Heart left ventricle (tissue), 13 donors: Measurements from ENCODE around the gene PLA2G12A.

Experiments
- CTCF ChIP-seq, 12 donors: fragments of 200-600 bp; sonication (generic) in 4 of 12; IDR thresholded peaks; one replicate each; pipeline versions ENCODE4 v1.5.0 to v1.8.0; 2018 to 2022; ENCODE audit warnings: antibody characterized with exemption in 12 of 12, mild to moderate bottlenecking in 5 of 12
- POLR2A ChIP-seq, 2 donors: fragments of 450-650 bp; IDR thresholded peaks; one replicate each; pipeline ENCODE4 v1.6.1; 2017; ENCODE audit warnings: antibody characterized with exemption in 2 of 2, mild to moderate bottlenecking in 2 of 2, moderate library complexity in 2 of 2
- donor health status: ischemic (EF 13 %, LVEDD 7.1; RV severe dilation, severe dysfunction).
- donor health status: DM: no; HTN: yes; CAD: no.
- donor health status: DM: no; HTN: no; CAD: no.
- donor health status: ischemic (EF 25% LVEDD 6.9; RV normal size, moderate dysfunction).
- donor health status: ischemic (EF 25% LVEDD 5.7; RV mildly dilated, moderate dysfunction).
- donor health status: ischemic (EF 35%, LVEDD 5.7; RV mildly dilated, moderate dysfunction).
- donor health status: nonischemic (EF 11% LVEDD 7.7; RV severe dilation, severe dysfunction).
- donor health status: DM: yes; HTN: yes; CAD: no.
- donor health status: PGD.
- donor health status: ischemic (EF 29% LVEDD 5.4; RV normal size, mild dysfunction).
- donor health status: nonischemic (EF 23%, LVEDD 6.1; RV moderate dilation, normal function).

GRCh38 chr4:109684727-109685126 lies 45.1 kb downstream of the PLA2G12A start:
- TF ChIP-seq POLR2A (IDR thresholded peaks at IDR 0.05), result no peak
- no peak for TF ChIP-seq CTCF (IDR thresholded peaks at IDR 0.05)
